Measurements from ENCODE around the gene PCDHGB3.

PCDHGB3 gene

DNA sequence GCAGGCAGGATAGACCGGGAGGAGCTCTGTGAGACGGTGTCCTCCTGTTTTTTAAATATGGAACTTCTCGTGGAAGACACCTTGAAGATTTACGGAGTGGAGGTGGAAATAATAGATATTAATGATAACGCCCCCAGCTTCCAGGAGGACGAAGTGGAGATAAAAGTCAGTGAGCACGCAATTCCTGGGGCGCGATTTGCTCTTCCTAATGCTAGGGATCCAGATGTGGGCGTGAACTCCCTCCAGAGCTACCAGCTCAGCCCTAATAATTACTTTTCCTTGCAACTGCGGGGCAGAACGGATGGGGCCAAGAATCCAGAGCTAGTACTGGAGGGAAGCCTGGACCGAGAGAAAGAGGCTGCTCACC, 51.4 kb downstream of the PCDHGB3 start:
- DNase-seq: no peak

Data from fibroblast of skin of right biceps (primary cell).